T-cell (primary cell): ENCODE measurements around the gene DEFB132. TPM values are rescaled to one million over a fixed set of nuclear protein-coding genes. Genes with fewer than 3 reads are reported as not detected.

Source experiments
- ATAC-seq, 4 experiments: fragments of 200-7000 bp in 3 of 4; fragments of 150-1000 bp in 1 of 4; cut with Tn5 transposase; replicated peaks in 1 of 4; 1 replicate in 3 of 4; 2 replicates in 1 of 4; pipeline ENCODE4 v1.10.0; 2021; ENCODE audit warnings: moderate library complexity in 3 of 4, mild to moderate bottlenecking in 2 of 4, moderate number of reproducible peaks in 1 of 4
- CTCF ChIA-PET, 2 donors: fragments of 300-600 bp; sonication (Branson Sonifier 250); formaldehyde crosslinking; loops; one replicate each; lab custom pipeline; 2022; ENCODE audit warnings: antibody characterized with exemption in 2 of 2; lab: Charles Lee
- POLR2A ChIA-PET, 2 donors: fragments of 300-600 bp; sonication (Branson Sonifier 250); formaldehyde crosslinking; loops; one replicate each; lab custom pipeline; 2022; ENCODE audit warnings: antibody characterized with exemption in 2 of 2; lab: Charles Lee
- DNase-seq, 35 experiments: peaks; one replicate each; pipeline versions ENCODE4 v3.0.0 to v3.0.0-alpha.2; 2013 to 2023
- H3K27ac ChIP-seq: one replicate; pipeline ENCODE4 v1.5.1; 2013; ENCODE audit warnings: low read length
- H3K27me3 ChIP-seq, 2 experiments: replicated peaks in 1 of 2; 1 replicate in 1 of 2; 2 replicates in 1 of 2; pipeline versions ENCODE4 v1.6.1 to v1.7.0; 2013; ENCODE audit warnings: low read length in 1 of 2, mixed read lengths in 1 of 2; ENCODE audit not compliant: control insufficient read depth in 2 of 2, insufficient read depth in 2 of 2; ENCODE audit errors: extremely low read depth in 1 of 2
- H3K36me3 ChIP-seq, 2 donors: 1 replicate in 1 of 2; 2 replicates in 1 of 2; pipeline versions ENCODE4 v1.6.1 to v1.7.0; 2013; ENCODE audit warnings: low read length in 1 of 2; ENCODE audit not compliant: control insufficient read depth in 2 of 2, insufficient read depth in 1 of 2; ENCODE audit errors: extremely low read depth in 1 of 2
- H3K4me1 ChIP-seq, 2 experiments: 1 replicate in 1 of 2; 2 replicates in 1 of 2; pipeline versions ENCODE4 v1.6.1 to v1.7.0; 2013; ENCODE audit warnings: low read length in 2 of 2, mixed read lengths in 1 of 2; ENCODE audit not compliant: insufficient read depth in 2 of 2, control insufficient read depth in 1 of 2; ENCODE audit errors: extremely low read depth in 1 of 2
- H3K4me3 ChIP-seq, 2 donors: 1 replicate in 1 of 2; 2 replicates in 1 of 2; pipeline versions ENCODE4 v1.5.1 to v1.7.0; 2013; ENCODE audit warnings: mild to moderate bottlenecking in 2 of 2, low read length in 1 of 2, moderate library complexity in 1 of 2; ENCODE audit not compliant: control insufficient read depth in 1 of 2; ENCODE audit errors: extremely low read depth in 1 of 2
- H3K9me3 ChIP-seq: 2 replicates; pipeline ENCODE4 v1.7.0; 2013
- H3K27ac Mint-ChIP-seq, 2 donors: one replicate each; pipeline ENCODE4 v1.8.0; 2020 to 2021; ENCODE audit warnings: mild to moderate bottlenecking in 2 of 2, mixed read lengths in 2 of 2
- H3K27me3 Mint-ChIP-seq, 2 donors: one replicate each; pipeline ENCODE4 v1.8.0; 2021 to 2022; ENCODE audit warnings: mixed read lengths in 2 of 2
- H3K36me3 Mint-ChIP-seq: one replicate; pipeline ENCODE4 v1.8.0; 2021; ENCODE audit warnings: mixed read lengths
- H3K4me1 Mint-ChIP-seq, 3 donors: one replicate each; pipeline ENCODE4 v1.8.0; 2020 to 2022; ENCODE audit warnings: mixed read lengths in 3 of 3, mild to moderate bottlenecking in 1 of 3
- H3K4me3 Mint-ChIP-seq, 3 donors: one replicate each; pipeline ENCODE4 v1.8.0; 2020 to 2022; ENCODE audit warnings: mild to moderate bottlenecking in 3 of 3, mixed read lengths in 3 of 3, moderate library complexity in 3 of 3
- H3K9me3 Mint-ChIP-seq, 3 donors: one replicate each; pipeline ENCODE4 v1.8.0; 2020 to 2022; ENCODE audit warnings: mixed read lengths in 3 of 3
- WGBS: methylation state at CpG from one replicate; pipeline ENCODE4 v1.1.5; 2013; ENCODE audit warnings: missing lambda C conversion rate; ENCODE audit not compliant: insufficient coverage; 5-methylcytosine and 5-hydroxymethylcytosine counted together
- total RNA-seq, 35 experiments: library from RNA in 6 of 35; stranded (reverse) in 6 of 35; fragments of 120-200 nt in 1 of 35; gene quantifications; one replicate each; pipeline versions ENCODE4 v1.2.1 to v1.2.4 and lab custom pipeline; 2013 to 2026

Gene DEFB132
- total RNA-seq, 5 donors from 2014 or later (not counting 1 experiment from before 2014, with no cell fraction given), result not detected

- H3K4me1 Mint-ChIP-seq, result peaks cover 40 to 58% (median 41%) of the 10 kb centered on the region in 3 donors
- Histone ChIP-seq H3K4me3 (peak overlapping the region; percentile 81 to 97), H3K27ac (peak overlapping the region; percentile 88), H3K4me1 (peaks cover 16 to 24% of the 10 kb centered on the region in 2 experiments), H3K27me3 (no peaks in the 10 kb centered on the region), H3K9me3 (no peaks in the 10 kb centered on the region), H3K36me3 (peaks cover 3 to 4% of the 10 kb centered on the region in 2 donors)
- peak; percentile 19 to 54 (median 30) for ATAC-seq
- POLR2A ChIA-PET, result interaction anchor here in 1 of 2 donors (0.8 kb wide), 1 partner anchor 26 kb away, joined by 5 read pairs; no protein-coding TSS in a partner anchor
- CTCF ChIA-PET, result interaction anchor here in 1 of 2 donors (0.6 to 2.9 kb wide), 3 partner anchors 24 to 32 kb away, joined by 4 to 11 read pairs (median 4); partner anchors contain the start of gene SOX12
- peak overlapping the region; percentile 99 for H3K4me3 Mint-ChIP-seq
- no peaks in the 10 kb centered on the region for H3K9me3 Mint-ChIP-seq
- peak in 29 of 35 experiments; percentile 6 to 59 (median 22) for DNase-seq
- H3K27me3 Mint-ChIP-seq, result no peaks in the 10 kb centered on the region
- peaks cover 6% of the 10 kb centered on the region for H3K36me3 Mint-ChIP-seq
- peak overlapping the region; percentile 99 for H3K27ac Mint-ChIP-seq
- 0% methylated on average over 75 of the region's 75 CpGs for WGBS
Observed at GRCh38 chr20:297925-298775, 40.6 kb downstream of the DEFB132 start.

DNA sequence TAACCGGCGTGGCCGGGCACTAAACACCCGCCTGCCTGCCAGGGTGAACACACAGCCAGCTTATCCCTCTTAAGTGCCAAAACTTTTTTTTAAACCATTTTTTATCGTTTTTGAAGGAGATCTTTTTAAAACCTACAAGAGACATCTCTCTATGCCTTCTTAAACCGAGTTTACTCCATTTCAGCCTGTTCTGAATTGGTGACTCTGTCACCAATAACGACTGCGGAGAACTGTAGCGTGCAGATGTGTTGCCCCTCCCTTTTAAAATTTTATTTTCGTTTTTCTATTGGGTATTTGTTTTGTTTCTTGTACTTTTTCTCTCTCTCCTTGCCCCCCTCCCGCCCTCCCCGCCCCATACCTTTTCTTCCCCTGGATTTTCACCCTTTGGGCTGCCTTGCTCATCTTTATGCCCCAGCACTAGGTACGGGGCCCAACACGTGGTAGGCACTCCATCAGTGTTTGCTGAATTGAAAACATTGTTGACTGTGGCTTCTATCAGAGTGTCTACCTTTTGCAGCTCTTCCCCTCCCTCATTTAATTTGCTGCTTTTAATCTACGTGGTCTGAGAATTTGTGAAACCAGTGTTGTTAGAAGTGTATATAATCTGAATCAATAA lies 41.4 kb downstream of the DEFB132 start:
- 2% methylated on average over 5 of the region's 15 CpGs for WGBS
- H3K27ac ChIP-seq, result peak overlapping the region; percentile 88

GRCh38 chr20:300345-300990 lies 42.9 kb downstream of the DEFB132 start:
- Histone ChIP-seq H3K27me3 (no peaks in the 10 kb centered on the region), H3K9me3 (no peaks in the 10 kb centered on the region), H3K36me3 (peaks cover 3 to 4% of the 10 kb centered on the region in 2 donors), H3K4me1 (peaks cover 16 to 24% of the 10 kb centered on the region in 2 experiments), H3K27ac (no peak overlapping the region), H3K4me3 (no peak overlapping the region)
- Mint-ChIP-seq H3K4me3 (peak overlapping the region; percentile 21 to 99 (median 61)), H3K27ac (peak overlapping the region; percentile 34 to 76), H3K36me3 (peaks cover 6% of the 10 kb centered on the region), H3K4me1 (peaks cover 40 to 58% (median 40%) of the 10 kb centered on the region in 3 donors), H3K27me3 (no peaks in the 10 kb centered on the region), H3K9me3 (no peaks in the 10 kb centered on the region)
- DNase-seq (no peak), ATAC-seq (no peak)
- WGBS, result 76% methylated on average over 4 of the region's 10 CpGs
- ChIA-PET CTCF (interaction anchor here (1.0 to 2.9 kb wide), 3 partner anchors 12 to 31 kb away, joined by 3 to 11 read pairs (median 4); partner anchors contain the start of gene SOX12 (in 1 of the 2)), POLR2A (no interaction called here)

More for the DNA sequence above, 41.4 kb downstream of the DEFB132 start:
- peak overlapping the region; percentile 99 for H3K27ac Mint-ChIP-seq
- DNase-seq (peak in 1 of 35 experiments; percentile 48), ATAC-seq (peak in 2 of 4 experiments; percentile 10 to 18)
- ChIA-PET CTCF (interaction anchor here in 1 of 2 donors (1.1 to 2.9 kb wide), 2 partner anchors 26 to 32 kb away, joined by 4 to 11 read pairs; partner anchors contain the start of gene SOX12), POLR2A (interaction anchor here in 1 of 2 donors (0.5 kb wide), 1 partner anchor 24 kb away, joined by 4 read pairs; no protein-coding TSS in a partner anchor)
- no peaks in the 10 kb centered on the region for H3K27me3 Mint-ChIP-seq
- no peaks in the 10 kb centered on the region for H3K27me3 ChIP-seq
- H3K4me3 ChIP-seq, result peak overlapping the region; percentile 81 to 97
- H3K36me3 ChIP-seq, result peaks cover 3 to 4% of the 10 kb centered on the region in 2 donors
- no peaks in the 10 kb centered on the region for H3K9me3 Mint-ChIP-seq
- H3K4me3 Mint-ChIP-seq, result peak overlapping the region; percentile 99
- H3K9me3 ChIP-seq, result no peaks in the 10 kb centered on the region
- peaks cover 6% of the 10 kb centered on the region for H3K36me3 Mint-ChIP-seq
- peaks cover 16 to 24% of the 10 kb centered on the region in 2 experiments for H3K4me1 ChIP-seq
- peaks cover 40 to 58% (median 41%) of the 10 kb centered on the region in 3 donors for H3K4me1 Mint-ChIP-seq

DNA sequence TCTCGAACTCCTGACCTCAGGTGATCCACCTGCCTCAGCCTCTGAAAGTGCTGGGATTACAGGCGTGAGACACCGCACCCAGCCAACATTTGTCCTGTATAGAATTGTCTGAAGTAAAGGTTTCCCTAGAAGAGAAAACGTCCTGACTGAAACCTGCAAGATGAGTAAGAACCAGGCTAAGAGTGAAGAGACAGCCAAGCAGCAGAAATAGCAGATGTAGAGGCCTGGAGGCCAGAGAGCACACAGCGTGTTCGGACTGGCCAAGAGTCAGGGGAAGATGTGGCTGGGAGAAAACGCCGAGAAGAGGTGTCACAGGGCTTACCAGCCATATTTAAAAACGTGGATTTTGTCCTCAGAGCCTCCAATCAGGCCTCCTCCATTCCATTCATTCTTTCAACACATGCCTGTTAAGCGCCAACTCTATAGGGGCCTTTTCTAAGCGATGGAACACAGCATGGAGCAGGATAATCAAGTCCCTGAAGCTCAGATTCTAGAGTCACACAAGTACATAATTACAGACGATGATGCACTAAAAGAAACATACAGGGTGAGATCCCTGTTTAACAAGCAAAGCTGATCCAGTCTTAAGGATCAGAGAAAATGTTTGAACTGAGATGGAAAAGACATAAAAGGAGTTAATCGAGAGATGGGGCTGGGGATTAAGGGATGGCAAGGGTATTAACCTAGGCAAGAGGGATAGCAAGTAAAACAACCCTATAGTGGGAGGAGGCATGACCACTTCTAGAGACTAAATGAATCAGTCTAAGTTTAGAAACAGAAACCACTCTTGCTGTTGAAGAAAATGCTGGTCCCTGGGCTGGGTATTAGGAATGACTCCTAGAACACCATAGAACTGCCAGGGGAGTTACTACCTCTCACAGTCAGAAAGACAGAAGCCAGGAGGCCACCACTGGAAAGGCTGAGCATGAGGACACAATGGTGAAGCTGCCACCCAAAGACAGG lies 44.6 kb downstream of the DEFB132 start:
- Histone ChIP-seq H3K27me3 (no peaks in the 10 kb centered on the region), H3K36me3 (peaks cover 3 to 4% of the 10 kb centered on the region in 2 donors), H3K4me3 (no peak overlapping the region), H3K9me3 (no peaks in the 10 kb centered on the region), H3K27ac (no peak overlapping the region), H3K4me1 (peaks cover 11 to 22% of the 10 kb centered on the region in 2 experiments)
- no peak overlapping the region for H3K4me3 Mint-ChIP-seq
- ATAC-seq (no peak), DNase-seq (no peak)
- no peak overlapping the region for H3K27ac Mint-ChIP-seq
- 83% methylated on average over 6 of the region's 13 CpGs for whole genome bisulfite sequencing
- ChIA-PET POLR2A (no interaction called here), CTCF (no interaction called here)
- H3K36me3 Mint-ChIP-seq, result peaks cover 6% of the 10 kb centered on the region
- no peaks in the 10 kb centered on the region for H3K9me3 Mint-ChIP-seq
- H3K4me1 Mint-ChIP-seq, result peaks cover 28 to 41% (median 29%) of the 10 kb centered on the region in 3 donors
- no peaks in the 10 kb centered on the region for H3K27me3 Mint-ChIP-seq

- no peak overlapping the region for H3K4me3 Mint-ChIP-seq
- no peak overlapping the region for H3K4me3 ChIP-seq
- peak overlapping the region in 1 of 2 donors; percentile 58 for H3K27ac Mint-ChIP-seq
- H3K36me3 ChIP-seq, result no peaks in the 10 kb centered on the region
- no peak overlapping the region for H3K27ac ChIP-seq
- 92% methylated on average over 4 of the region's 11 CpGs for WGBS
- peaks cover 0 to 9% of the 10 kb centered on the region in 2 experiments for H3K4me1 ChIP-seq
- H3K27me3 ChIP-seq, result peaks cover 0 to 5% of the 10 kb centered on the region in 2 experiments
- no peaks in the 10 kb centered on the region for H3K36me3 Mint-ChIP-seq
- ChIA-PET POLR2A (no interaction called here), CTCF (no interaction called here)
- H3K9me3 Mint-ChIP-seq, result no peaks in the 10 kb centered on the region
- no peak for DNase-seq
- H3K9me3 ChIP-seq, result no peaks in the 10 kb centered on the region
- H3K27me3 Mint-ChIP-seq, result no peaks in the 10 kb centered on the region
- ATAC-seq, result no peak
- H3K4me1 Mint-ChIP-seq, result peaks cover 18 to 27% (median 19%) of the 10 kb centered on the region in 3 donors
Observed at GRCh38 chr20:305745-306144, 48.2 kb downstream of the DEFB132 start.
